Keratinocyte (primary cell): ENCODE measurements around the gene KRT37. TPM values are rescaled to one million over a fixed set of nuclear protein-coding genes. Genes with fewer than 3 reads are reported as not detected.
A peak's percentile ranks its signal among the peaks of the same experiment; 100 is the strongest.

Experiments
- DNase-seq: peaks from one replicate; pipeline ENCODE4 v3.0.0-alpha.2; 2011; ENCODE audit warnings: low read depth, missing footprints, low spot score
- FAIRE-seq: peaks from 2 replicates; lab custom pipeline; 2011; peaks lifted over from hg19 to GRCh38; lab: Jason Lieb, UNC
- H2AFZ ChIP-seq: 2 replicates; pipeline ENCODE4 v1.6.0; 2012; ENCODE audit warnings: low read length, control low read depth, inconsistent platforms; ENCODE audit not compliant: control insufficient read depth
- H3K27ac ChIP-seq: 2 replicates; pipeline ENCODE4 v1.5.1; 2011; ENCODE audit warnings: low read length; ENCODE audit not compliant: control insufficient read depth, insufficient read depth
- H3K27me3 ChIP-seq: 3 replicates; pipeline ENCODE4 v1.6.0; 2011; ENCODE audit warnings: low read length; ENCODE audit not compliant: control insufficient read depth, insufficient read depth; ENCODE audit errors: extremely low read depth
- H3K36me3 ChIP-seq, 2 experiments: 2 replicates in 1 of 2; 3 replicates in 1 of 2; pipeline ENCODE4 v1.5.1; 2011; ENCODE audit warnings: low read length in 2 of 2, mild to moderate bottlenecking in 1 of 2; ENCODE audit not compliant: control insufficient read depth in 2 of 2, insufficient read depth in 2 of 2; ENCODE audit errors: extremely low read depth in 1 of 2
- H3K4me1 ChIP-seq: 3 replicates; pipeline ENCODE4 v1.5.1; 2011; ENCODE audit warnings: low read length; ENCODE audit not compliant: control insufficient read depth, insufficient read depth; ENCODE audit errors: extremely low read depth
- H3K4me2 ChIP-seq: 3 replicates; pipeline ENCODE4 v1.6.0; 2011; ENCODE audit warnings: low read depth, low read length; ENCODE audit not compliant: control insufficient read depth, insufficient read depth; ENCODE audit errors: extremely low read depth
- H3K4me3 ChIP-seq, 3 experiments: fragments of 200-600 bp in 1 of 3; sonication (generic) in 1 of 3; 2 replicates in 2 of 3; 3 replicates in 1 of 3; pipeline ENCODE4 v1.5.1; 2011 to 2016; ENCODE audit warnings: low read length in 3 of 3, mild to moderate bottlenecking in 3 of 3, control low read depth in 2 of 3, inconsistent platforms in 1 of 3, low read depth in 1 of 3, mixed read lengths in 1 of 3, mixed run types in 1 of 3, moderate library complexity in 1 of 3; ENCODE audit not compliant: control insufficient read depth in 2 of 3, insufficient read depth in 2 of 3; ENCODE audit errors: extremely low read depth in 1 of 3
- H3K79me2 ChIP-seq: 2 replicates; pipeline ENCODE4 v1.6.0; 2012; ENCODE audit warnings: low read length; ENCODE audit not compliant: control insufficient read depth, insufficient read depth
- H3K9ac ChIP-seq: 3 replicates; pipeline ENCODE4 v1.6.0; 2011; ENCODE audit warnings: low read length; ENCODE audit not compliant: control insufficient read depth, insufficient read depth; ENCODE audit errors: extremely low read depth
- H3K9me1 ChIP-seq: 3 replicates; pipeline ENCODE4 v1.6.0; 2011; ENCODE audit warnings: low read length; ENCODE audit not compliant: control insufficient read depth, insufficient read depth; ENCODE audit errors: extremely low read depth
- H3K9me3 ChIP-seq: 2 replicates; pipeline ENCODE4 v1.5.1; 2012; ENCODE audit warnings: low read depth, low read length; ENCODE audit not compliant: control insufficient read depth
- H4K20me1 ChIP-seq: 3 replicates; pipeline ENCODE4 v1.6.0; 2011; ENCODE audit warnings: low read length; ENCODE audit not compliant: control insufficient read depth, insufficient read depth; ENCODE audit errors: extremely low read depth
- EZH2 ChIP-seq: IDR thresholded peaks from one replicate; pipeline ENCODE4 v1.6.1; 2012; ENCODE audit warnings: inconsistent platforms, mild to moderate bottlenecking, low read length, moderate library complexity
- dilution Hi-C: fragments of 300-500 bp; cut with MboI; formaldehyde crosslinking; loops from one replicate; pipeline ENCODE4 v1.7.0; 2020; ENCODE audit warnings: low sequenced_read_pairs; ENCODE audit not compliant: extremely low pct_ligation_motif_present
- polyA plus RNA-seq, 5 experiments: library from polyadenylated mRNA; depleted of rRNA in 3 of 5; stranded (reverse) in 3 of 5; stranded (forward) in 1 of 5; unstranded in 1 of 5; fragments of >200 nt; gene quantifications; 1 replicate in 1 of 5; 2 replicates in 3 of 5; 3 replicates in 1 of 5; pipeline versions ENCODE4 v1.2.1 to v1.2.3, GENCODE V29; 2011 to 2012; ENCODE audit warnings: missing spikeins in 2 of 5, low read depth in 1 of 5, low replicate concordance in 1 of 5
- TF ChIP-seq, protein P1 (sequence below), 3 experiments: IDR thresholded peaks in 1 of 3; conservative IDR thresholded peaks in 1 of 3; optimal IDR thresholded peaks in 1 of 3; 2 replicates in 2 of 3; 3 replicates in 1 of 3; pipeline versions ENCODE3 to v1.5.1; 2011; ENCODE audit warnings: low read length in 3 of 3, mild to moderate bottlenecking in 3 of 3, moderate library complexity in 2 of 3, control low read depth in 1 of 3, inconsistent platforms in 1 of 3; ENCODE audit not compliant: insufficient read depth in 2 of 3; ENCODE audit errors: extremely low read depth in 1 of 3

The KRT37 gene
- polyA plus RNA-seq, 1 donor (not counting 4 experiments of a cell fraction or from before 2014, with no cell fraction given), result 0.08 TPM

GRCh38 chr17:41393294-41393693, 31.1 kb downstream of the KRT37 start:
- Histone ChIP-seq H3K27ac (peak overlapping the region; percentile 95), H3K79me2 (peaks cover 11% of the 10 kb centered on the region), H3K27me3 (no peaks in the 10 kb centered on the region), H3K4me3 (no peak overlapping the region), H3K36me3 (peaks cover 0 to 1% of the 10 kb centered on the region in 2 experiments), H3K9ac (peak overlapping the region; percentile 67), H4K20me1 (no peaks in the 10 kb centered on the region), H2AFZ (no peak overlapping the region), H3K4me2 (peak overlapping the region; percentile 73), H3K4me1 (peaks cover 60% of the 10 kb centered on the region), H3K9me1 (no peaks in the 10 kb centered on the region), H3K9me3 (no peaks in the 10 kb centered on the region)
- DNase-seq (no peak), FAIRE-seq (peak; percentile 79)
- dilution Hi-C loops, result no loop called here
- TF ChIP-seq, protein P1, sequence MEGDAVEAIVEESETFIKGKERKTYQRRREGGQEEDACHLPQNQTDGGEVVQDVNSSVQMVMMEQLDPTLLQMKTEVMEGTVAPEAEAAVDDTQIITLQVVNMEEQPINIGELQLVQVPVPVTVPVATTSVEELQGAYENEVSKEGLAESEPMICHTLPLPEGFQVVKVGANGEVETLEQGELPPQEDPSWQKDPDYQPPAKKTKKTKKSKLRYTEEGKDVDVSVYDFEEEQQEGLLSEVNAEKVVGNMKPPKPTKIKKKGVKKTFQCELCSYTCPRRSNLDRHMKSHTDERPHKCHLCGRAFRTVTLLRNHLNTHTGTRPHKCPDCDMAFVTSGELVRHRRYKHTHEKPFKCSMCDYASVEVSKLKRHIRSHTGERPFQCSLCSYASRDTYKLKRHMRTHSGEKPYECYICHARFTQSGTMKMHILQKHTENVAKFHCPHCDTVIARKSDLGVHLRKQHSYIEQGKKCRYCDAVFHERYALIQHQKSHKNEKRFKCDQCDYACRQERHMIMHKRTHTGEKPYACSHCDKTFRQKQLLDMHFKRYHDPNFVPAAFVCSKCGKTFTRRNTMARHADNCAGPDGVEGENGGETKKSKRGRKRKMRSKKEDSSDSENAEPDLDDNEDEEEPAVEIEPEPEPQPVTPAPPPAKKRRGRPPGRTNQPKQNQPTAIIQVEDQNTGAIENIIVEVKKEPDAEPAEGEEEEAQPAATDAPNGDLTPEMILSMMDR (optimal IDR thresholded peaks at IDR 0.05 in 1 of 3, IDR thresholded peaks at IDR 0.05 in 1 of 3, conservative IDR thresholded peaks at IDR 0.05 in 1 of 3; ENCODE audit: extremely low read depth in 1 of 3, insufficient read depth in 2 of 3, low read length in 3 of 3), result no peak
- no peak for TF ChIP-seq EZH2

GRCh38 chr17:41392278-41392677, 32.1 kb downstream of the KRT37 start:
- H3K9me3 ChIP-seq, result no peaks in the 10 kb centered on the region
- H3K9ac ChIP-seq, result no peak overlapping the region
- H3K27ac ChIP-seq, result peak overlapping the region; percentile 27
- no peaks in the 10 kb centered on the region for H3K9me1 ChIP-seq
- H3K79me2 ChIP-seq, result peaks cover 6% of the 10 kb centered on the region
- H2AFZ ChIP-seq, result no peak overlapping the region
- H3K36me3 ChIP-seq, result peaks cover 0 to 1% of the 10 kb centered on the region in 2 experiments
- FAIRE-seq (no peak), DNase-seq (no peak)
- dilution Hi-C loops, result no loop called here
- TF ChIP-seq, protein P1 (optimal IDR thresholded peaks at IDR 0.05 in 1 of 3, IDR thresholded peaks at IDR 0.05 in 1 of 3, conservative IDR thresholded peaks at IDR 0.05 in 1 of 3; ENCODE audit: extremely low read depth in 1 of 3, insufficient read depth in 2 of 3, low read length in 3 of 3), result no peak
- no peak for TF ChIP-seq EZH2
- H3K4me1 ChIP-seq, result peaks cover 54% of the 10 kb centered on the region
- peak overlapping the region; percentile 3 for H3K4me2 ChIP-seq
- no peaks in the 10 kb centered on the region for H4K20me1 ChIP-seq
- no peaks in the 10 kb centered on the region for H3K27me3 ChIP-seq
- H3K4me3 ChIP-seq, result no peak overlapping the region
